K562 (cell line): ENCODE results near the gene GZMM. TPM values are rescaled to one million over a fixed set of nuclear protein-coding genes. Genes with fewer than 3 reads are reported as not detected.

Experiments
- E2F5 ChIP-seq: sonication (generic); formaldehyde crosslinking; IDR thresholded peaks from 2 replicates; pipeline ENCODE4 v1.8.0; 2022; ENCODE audit warnings: mild to moderate bottlenecking, missing genetic modification reagents
- FOXA1 ChIP-seq: fragments of 450-650 bp; IDR thresholded peaks from 2 replicates; pipeline ENCODE4 v1.6.1; 2016; ENCODE audit warnings: mild to moderate bottlenecking, borderline replicate concordance
- HOMEZ ChIP-seq: fragments of 250-450 bp; sonication (Bioruptor Pico); IDR thresholded peaks from 2 replicates; pipeline ENCODE4 v1.4.0; 2020; ENCODE audit warnings: mild to moderate bottlenecking, moderate library complexity
- IRF9 ChIP-seq: fragments of 450-650 bp; IDR thresholded peaks from 2 replicates; pipeline ENCODE4 v1.6.1; 2016; ENCODE audit warnings: missing biosample characterization, missing genetic modification characterization
- KLF10 ChIP-seq: fragments of 250-450 bp; sonication (Bioruptor Pico); IDR thresholded peaks from 2 replicates; pipeline ENCODE4 v1.6.1; 2021; ENCODE audit warnings: matching md5 sums
- MBD2 ChIP-seq: sonication (generic); IDR thresholded peaks from 2 replicates; pipeline ENCODE4 v1.6.1; 2016; ENCODE audit warnings: low read depth, borderline replicate concordance
- MEF2A ChIP-seq: IDR thresholded peaks from 2 replicates; pipeline ENCODE4 v1.6.1; 2011; ENCODE audit warnings: low read depth, mild to moderate bottlenecking, low read length, moderate library complexity; ENCODE audit not compliant: control insufficient read depth
- MXD1 ChIP-seq: fragments of 250-450 bp; sonication (Bioruptor Pico); IDR thresholded peaks from 2 replicates; pipeline ENCODE4 v1.8.0; 2021; ENCODE audit warnings: borderline replicate concordance, mild to moderate bottlenecking, moderate library complexity; ENCODE audit not compliant: poor library complexity, severe bottlenecking
- POLR2B ChIP-seq: fragments of 450-650 bp; IDR thresholded peaks from 2 replicates; pipeline ENCODE4 v1.6.1; 2018; ENCODE audit warnings: low read depth; ENCODE audit not compliant: partially characterized antibody
- SUPT5H ChIP-seq: fragments of 450-650 bp; IDR thresholded peaks from 2 replicates; pipeline ENCODE4 v1.6.1; 2016
- TFE3 ChIP-seq: fragments of 450-650 bp; formaldehyde crosslinking; IDR thresholded peaks from 2 replicates; pipeline ENCODE4 v1.4.0; 2020; ENCODE audit warnings: mild to moderate bottlenecking, mixed read lengths
- VEZF1 ChIP-seq: fragments of 200-800 bp; sonication (Bioruptor generic); IDR thresholded peaks from 2 replicates; pipeline ENCODE4 v1.6.1; 2017; ENCODE audit warnings: missing genetic modification characterization, missing compliant biosample characterization
- ZNF174 ChIP-seq: fragments of 250-450 bp; sonication (Bioruptor Pico); IDR thresholded peaks from 2 replicates; pipeline ENCODE4 v1.4.0; 2020; ENCODE audit warnings: mild to moderate bottlenecking
- ZNF24 ChIP-seq: fragments of 450-650 bp; IDR thresholded peaks from 2 replicates; pipeline ENCODE4 v1.6.1; 2016
- ZNF274 ChIP-seq: IDR thresholded peaks from 2 replicates; pipeline ENCODE4 v1.6.1; 2011; ENCODE audit warnings: low read depth, mild to moderate bottlenecking, low read length, moderate library complexity, borderline replicate concordance
- ZNF277 ChIP-seq: fragments of 250-450 bp; sonication (Bioruptor Pico); IDR thresholded peaks from 2 replicates; pipeline ENCODE4 v1.8.0; 2022; ENCODE audit warnings: inconsistent platforms, mild to moderate bottlenecking, moderate library complexity, borderline replicate concordance
- ZNF436 ChIP-seq: fragments of 250-450, 450-650 bp; sonication (Bioruptor Pico); formaldehyde crosslinking; IDR thresholded peaks from 2 replicates; pipeline ENCODE4 v1.7.0; 2020; ENCODE audit warnings: mild to moderate bottlenecking
- ZNF644 ChIP-seq: fragments of 200-800 bp; sonication (Bioruptor generic); IDR thresholded peaks from 2 replicates; pipeline ENCODE4 v1.6.1; 2016; ENCODE audit warnings: low read depth, missing genetic modification characterization, missing compliant biosample characterization
- ZNF695 ChIP-seq: fragments of 450-650 bp; formaldehyde crosslinking; IDR thresholded peaks from 2 replicates; pipeline ENCODE4 v1.4.0; 2020; ENCODE audit warnings: mild to moderate bottlenecking, moderate library complexity
- polyA plus RNA-seq, 8 experiments: library from polyadenylated mRNA; depleted of rRNA in 4 of 8; stranded (reverse) in 5 of 8; unstranded in 3 of 8; fragments of >200 nt; fragmentation: Nextera tagmentation in 2 of 8; fragmentation: Illumina TruSeq in 1 of 8; extraction: Ambion mirVana in 2 of 8; extraction: Trizol in 1 of 8; gene quantifications; 2 replicates each; pipeline versions ENCODE4 v1.2.1 to v1.2.3, GENCODE V29; 2011 to 2014; ENCODE audit warnings: inconsistent platforms in 1 of 8, missing spikeins in 1 of 8
- total RNA-seq, 7 experiments: library from RNA; depleted of rRNA in 6 of 7; stranded (reverse); fragments of >200 nt in 6 of 7; fragmentation: Illumina TruSeq in 2 of 7; extraction: Trizol in 2 of 7; gene quantifications; 2 replicates each; pipeline versions ENCODE4 v1.2.1 to v1.2.3, GENCODE V29; 2011 to 2021; ENCODE audit warnings: low replicate concordance in 1 of 7

Gene GZMM
- total and polyA plus RNA-seq, 9 of the 15 experiments (the other 6 are each of a cell fraction or from before 2014, with no cell fraction given) = 0.08 to 2.6 (median 0.70) TPM; not detected in 2

GRCh38 chr19:574658-575526, 31.0 kb downstream of the GZMM start (continued):
- TF ChIP-seq E2F5 (CRISPR knock-in tag) (no peak), MEF2A (peak; percentile 59; the same call in 1 of the 2 replicates), TFE3 (CRISPR knock-in tag) (no peak), POLR2B (no peak), SUPT5H (0 out of 2 replicates have a peak, but pooled peaks have one; percentile 13), MBD2 (peak; percentile 83), ZNF644 (tag) (peak; percentile 88), KLF10 (CRISPR knock-in tag) (no peak), ZNF277 (CRISPR knock-in tag) (no peak), IRF9 (no peak), ZNF174 (no peak), ZNF695 (CRISPR knock-in tag) (no peak), ZNF436 (CRISPR knock-in tag) (no peak), HOMEZ (CRISPR knock-in tag) (no peak), MXD1 (CRISPR knock-in tag) (no peak), ZNF24 (no peak), FOXA1 (no peak), VEZF1 (CRISPR knock-in tag) (peak; percentile 85), ZNF274 (0 out of 2 replicates have a peak, but pooled peaks have one; percentile 43)
